Sigmoid colon (tissue), 7 donors: Measurements from ENCODE around the gene CAPN15. TPM values are rescaled to one million over a fixed set of nuclear protein-coding genes. Genes with fewer than 3 reads are reported as not detected.
"Not testable (repeated sequence)": the region's sequence is repeated elsewhere in the genome, so short reads cannot be mapped to it uniquely, and the experiment has no call there.

Experiments
- DNase-seq: peaks from one replicate; pipeline ENCODE4 v3.0.0-alpha.2; 2019
- H3K27ac ChIP-seq, 4 donors: fragments of 200-600 bp; sonication (generic); one replicate each; pipeline ENCODE4 v1.5.1; 2016 to 2019; ENCODE audit warnings: mild to moderate bottlenecking in 1 of 4
- H3K27me3 ChIP-seq, 3 donors: fragments of 200-600 bp; sonication (generic); one replicate each; pipeline ENCODE4 v1.5.1; 2019; ENCODE audit warnings: mild to moderate bottlenecking in 1 of 3
- H3K36me3 ChIP-seq, 4 donors: fragments of 200-600 bp; sonication (generic); one replicate each; pipeline ENCODE4 v1.5.1; 2016 to 2019
- H3K4me1 ChIP-seq, 4 donors: fragments of 200-600 bp; sonication (generic); one replicate each; pipeline ENCODE4 v1.5.1; 2017 to 2019
- H3K4me3 ChIP-seq, 4 donors: fragments of 200-600 bp; sonication (generic); one replicate each; pipeline ENCODE4 v1.5.1; 2017 to 2019; ENCODE audit warnings: mild to moderate bottlenecking in 2 of 4, moderate library complexity in 1 of 4
- H3K9me3 ChIP-seq, 4 donors: fragments of 200-600 bp in 3 of 4; sonication (generic) in 3 of 4; one replicate each; pipeline versions ENCODE4 v1.5.1 to v1.6.1; 2013 to 2019
- CTCF ChIP-seq, 4 experiments: fragments of 450-650 bp in 3 of 4; fragments of 200-600 bp in 1 of 4; IDR thresholded peaks; one replicate each; pipeline ENCODE4 v1.5.1; 2016 to 2019; ENCODE audit warnings: antibody characterized with exemption in 4 of 4, mild to moderate bottlenecking in 3 of 4, moderate library complexity in 2 of 4
- EP300 ChIP-seq, 4 donors: sonication (generic); formaldehyde crosslinking; IDR thresholded peaks; one replicate each; pipeline ENCODE4 v1.6.1; 2017; ENCODE audit warnings: antibody characterized with exemption in 4 of 4
- POLR2A ChIP-seq, 2 donors: fragments of 450-650 bp; IDR thresholded peaks; one replicate each; pipeline ENCODE4 v1.6.1; 2016; ENCODE audit warnings: antibody characterized with exemption in 2 of 2, mild to moderate bottlenecking in 2 of 2, moderate library complexity in 2 of 2
- POLR2AphosphoS5 ChIP-seq, 4 donors: sonication (generic); formaldehyde crosslinking; IDR thresholded peaks; one replicate each; pipeline ENCODE4 v1.6.1; 2017; ENCODE audit warnings: antibody characterized with exemption in 4 of 4
- WGBS, 2 donors: extraction: QIAGEN DNeasy Blood & Tissue Kit; methylation state at CpG; one replicate each; pipeline ENCODE4 v1.1.7; 2013; 5-methylcytosine and 5-hydroxymethylcytosine counted together
- intact Hi-C: fragments of 100-400 bp; cut with DNase I; formaldehyde crosslinking; loops from one replicate; pipeline ENCODE4 v1.15.1; 2023
- polyA plus RNA-seq, 3 donors: library from polyadenylated mRNA; stranded (reverse); fragments of 200-250 nt; gene quantifications; one replicate each; pipeline ENCODE4 v1.2.3, GENCODE V29; 2013
- total RNA-seq, 4 donors: library from RNA; depleted of rRNA; stranded (reverse); fragments of >200 nt; gene quantifications; one replicate each; pipeline ENCODE4 v1.1.0, GENCODE V29; 2016
- donor health status: healthy with polysubstance abuse.
- donor health status: Bipolar disorder and iron deficiency.
- donor health status: healthy.

Gene CAPN15
- total and polyA plus RNA-seq, 7 donors: 10.3 to 85.8 (median 24.4) TPM

DNA sequence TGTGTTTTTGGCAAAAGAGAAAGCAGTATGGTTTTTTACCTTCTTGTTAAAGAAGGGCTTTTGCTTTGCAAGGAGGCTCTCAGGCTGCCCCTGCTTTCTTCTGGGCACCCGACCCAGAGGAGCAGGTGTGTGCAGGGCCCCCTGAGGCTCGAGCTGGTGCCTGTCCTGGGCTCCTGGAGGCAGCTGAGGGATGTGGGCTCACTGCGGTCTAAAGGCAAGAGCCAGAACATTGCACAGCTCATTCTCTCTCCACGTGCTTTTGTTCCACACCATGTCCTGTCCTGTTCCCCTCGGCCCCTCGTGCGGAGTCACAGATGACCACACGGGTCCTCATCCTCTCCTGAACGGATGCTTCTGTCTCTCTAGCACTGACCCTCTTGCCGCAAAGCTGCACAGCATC is 36.7 kb upstream of the CAPN15 start:
- DNase-seq: no peak
- no peak overlapping the region for H3K4me3 ChIP-seq
- no peaks in the 10 kb centered on the region for H3K9me3 ChIP-seq
- no peak overlapping the region for H3K27ac ChIP-seq
- WGBS, 2 donors: 91 to 93% methylated on average over 10 of the region's 10 CpGs
- intact Hi-C loops: no loop called here
- TF ChIP-seq CTCF (IDR thresholded peaks at IDR 0.05) (no peak), EP300 (IDR thresholded peaks at IDR 0.05) (no peak), POLR2AphosphoS5 (IDR thresholded peaks at IDR 0.05) (no peak), POLR2A (IDR thresholded peaks at IDR 0.05) (no peak)
- H3K4me1 ChIP-seq: no peaks in the 10 kb centered on the region
- no peaks in the 10 kb centered on the region for H3K27me3 ChIP-seq
- peaks cover 9 to 35% (median 21%) of the 10 kb centered on the region in 4 donors for H3K36me3 ChIP-seq

- no peak for DNase-seq
- Histone ChIP-seq H3K27me3 (no peaks in the 10 kb centered on the region), H3K27ac (no peak overlapping the region), H3K4me1 (no peaks in the 10 kb centered on the region), H3K4me3 (no peak overlapping the region), H3K9me3 (no peaks in the 10 kb centered on the region), H3K36me3 (peaks cover 9 to 35% (median 23%) of the 10 kb centered on the region in 4 donors)
- intact Hi-C loops: no loop called here
- no peak for TF ChIP-seq POLR2AphosphoS5 (IDR thresholded peaks at IDR 0.05)
- 90 to 95% methylated on average over 19 of the region's 19 CpGs for WGBS, 2 donors
These were observed 36.1 kb upstream of the CAPN15 start for GRCh38 chr16:491220-491919.

DNA sequence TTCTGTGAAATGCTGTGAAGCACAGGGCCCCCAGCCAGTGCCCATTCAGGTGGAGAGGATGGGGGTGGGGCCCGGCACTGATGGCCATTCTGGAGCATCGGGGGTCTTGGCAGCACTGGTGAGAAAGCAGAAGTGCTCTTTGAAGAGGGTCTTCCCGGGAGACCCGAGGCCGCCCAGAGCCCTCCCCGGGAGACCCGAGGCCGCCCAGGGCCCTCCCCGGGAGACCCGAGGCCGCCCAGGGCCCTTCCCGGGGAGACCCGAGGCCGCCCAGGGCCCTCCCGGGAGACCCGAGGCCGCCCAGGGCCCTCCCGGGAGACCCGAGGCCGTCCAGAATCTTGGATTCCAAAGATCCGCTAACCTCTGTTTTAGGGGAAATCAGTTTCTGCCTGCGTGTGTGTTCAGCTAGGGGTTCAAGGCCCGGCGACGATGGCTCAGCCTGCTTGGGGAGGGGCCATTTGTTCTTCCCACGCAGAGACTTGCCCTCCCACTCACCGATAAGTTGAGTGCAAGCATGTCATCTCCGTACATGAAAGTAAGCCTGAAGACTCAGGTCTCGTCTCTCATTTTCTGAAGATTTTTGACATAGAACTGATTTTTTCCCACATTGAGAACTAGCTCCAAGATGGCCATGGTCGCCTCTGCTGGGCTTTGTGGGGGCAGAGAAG is 35.2 kb upstream of the CAPN15 start:
- WGBS, 2 donors: 93 to 95% methylated on average over 30 of the region's 30 CpGs
- Histone ChIP-seq H3K27ac (no peak overlapping the region), H3K4me1 (no peaks in the 10 kb centered on the region), H3K27me3 (no peaks in the 10 kb centered on the region), H3K4me3 (no peak overlapping the region), H3K9me3 (no peaks in the 10 kb centered on the region), H3K36me3 (peaks cover 9 to 40% (median 25%) of the 10 kb centered on the region in 4 donors)
- TF ChIP-seq CTCF (IDR thresholded peaks at IDR 0.05): no peak
- no peak for TF ChIP-seq EP300 (IDR thresholded peaks at IDR 0.05)
- TF ChIP-seq POLR2A (IDR thresholded peaks at IDR 0.05): no peak
- no peak for TF ChIP-seq POLR2AphosphoS5 (IDR thresholded peaks at IDR 0.05)
- no peak for DNase-seq
- intact Hi-C loops: no loop called here

DNA sequence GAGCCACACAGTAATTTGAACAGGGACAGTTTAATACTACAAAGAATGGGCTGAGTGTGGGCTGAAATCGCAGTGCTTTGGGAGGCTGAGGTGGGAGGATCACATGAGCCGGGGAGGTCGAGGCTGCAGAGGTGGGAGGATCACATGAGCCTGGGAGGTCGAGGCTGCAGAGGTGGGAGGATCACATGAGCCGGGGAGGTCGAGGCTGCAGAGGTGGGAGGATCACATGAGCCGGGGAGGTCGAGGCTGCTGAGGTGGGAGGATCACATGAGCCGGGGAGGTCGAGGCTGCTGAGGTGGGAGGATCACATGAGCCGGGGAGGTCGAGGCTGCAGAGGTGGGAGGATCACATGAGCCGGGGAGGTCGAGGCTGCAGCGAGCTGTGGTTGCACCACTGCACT is 32.8 kb upstream of the CAPN15 start:
- H3K36me3 ChIP-seq: peaks cover 6 to 49% (median 19%) of the 10 kb centered on the region in 4 donors
- H3K27ac ChIP-seq, H3K27me3 ChIP-seq, H3K4me3 ChIP-seq, intact Hi-C loops, H3K9me3 ChIP-seq, DNase-seq, H3K4me1 ChIP-seq: not testable (repeated sequence)
- 86 to 87% methylated on average over 15 of the region's 15 CpGs for WGBS, 2 donors

DNA sequence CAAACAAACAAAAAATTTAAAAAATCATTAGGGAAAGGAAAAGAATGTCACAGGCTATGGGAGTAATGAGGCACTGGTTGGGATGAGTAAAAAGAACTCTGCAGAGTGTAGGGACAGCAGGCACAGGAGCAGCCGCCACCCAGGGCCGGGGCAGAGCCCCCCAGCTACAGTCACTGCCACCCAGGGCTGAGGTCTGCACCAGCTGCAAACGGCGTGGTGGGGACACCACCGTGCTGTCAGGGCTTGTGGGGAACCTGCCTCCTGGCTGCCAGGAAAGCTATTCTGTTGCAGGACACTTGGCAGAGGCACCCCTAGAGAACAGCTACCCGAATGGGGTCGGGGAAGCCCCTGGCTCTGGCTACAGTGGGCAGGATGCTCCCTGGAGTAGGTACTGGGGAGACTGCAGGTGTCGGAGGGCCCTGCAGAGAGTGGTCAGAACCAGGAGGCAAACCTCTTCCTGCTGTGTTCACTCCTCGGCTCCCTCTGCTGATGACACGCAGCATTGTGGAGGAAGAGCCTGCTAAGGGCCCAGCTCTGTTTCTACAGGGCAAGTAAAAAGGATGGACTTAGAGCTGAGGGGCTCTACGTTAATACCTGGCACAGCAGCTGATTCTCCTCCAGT is 32.3 kb upstream of the CAPN15 start:
- WGBS, 2 donors: 69 to 73% methylated on average over 11 of the region's 11 CpGs
- H3K27me3 ChIP-seq: no peaks in the 10 kb centered on the region
- no peaks in the 10 kb centered on the region for H3K9me3 ChIP-seq
- no peak overlapping the region for H3K4me3 ChIP-seq
- no peak overlapping the region for H3K27ac ChIP-seq
- no peak for DNase-seq
- intact Hi-C loops: no loop called here
- H3K4me1 ChIP-seq: no peaks in the 10 kb centered on the region
- peaks cover under 1 to 43% (median 14%) of the 10 kb centered on the region in 4 donors for H3K36me3 ChIP-seq
- no peak for TF ChIP-seq EP300 (IDR thresholded peaks at IDR 0.05)
- peak in 1 of 4 experiments; percentile 17 for TF ChIP-seq CTCF (IDR thresholded peaks at IDR 0.05)
- TF ChIP-seq POLR2AphosphoS5 (IDR thresholded peaks at IDR 0.05): no peak
